HG02571 (cell line): ENCODE results near the gene HDAC10.

Source experiments
- ATAC-seq: cut with Tn5 transposase; IDR thresholded peaks from one replicate; pipeline ENCODE4 v1.9.1; 2021; ENCODE audit warnings: mild to moderate bottlenecking, moderate library complexity; ENCODE audit not compliant: unreplicated experiment

HDAC10 gene

GRCh38 chr22:50250555-50251476 lies at the start of gene HDAC10:
HDAC10 (minus strand) TSS chr22:50251265; CDS start chr22:50251032, 233 bp downstream.
- no peak for ATAC-seq

- ATAC-seq: no peak
These were observed 49.7 kb upstream of the HDAC10 start for GRCh38 chr22:50300620-50301257.

- no peak for ATAC-seq
These were observed 48.9 kb upstream of the HDAC10 start for GRCh38 chr22:50299785-50300619.

GRCh38 chr22:50298937-50299784 lies 48.1 kb upstream of the HDAC10 start:
- ATAC-seq: no peak

- no peak for ATAC-seq
These were observed 47.2 kb upstream of the HDAC10 start for GRCh38 chr22:50298266-50298637.

- no peak for ATAC-seq
These were observed 46.6 kb upstream of the HDAC10 start for GRCh38 chr22:50297510-50298265.

- no peak for ATAC-seq
These were observed 45.8 kb upstream of the HDAC10 start for GRCh38 chr22:50296658-50297490.

GRCh38 chr22:50294319-50294656 lies 43.2 kb upstream of the HDAC10 start:
- no peak for ATAC-seq

- ATAC-seq: no peak
These were observed 42.6 kb upstream of the HDAC10 start for GRCh38 chr22:50293441-50294318.

- ATAC-seq: no peak
These were observed 41.8 kb upstream of the HDAC10 start for GRCh38 chr22:50292643-50293440.

GRCh38 chr22:50289942-50290630 lies 39.0 kb upstream of the HDAC10 start:
- no peak for ATAC-seq

- ATAC-seq: no peak
These were observed 38.3 kb upstream of the HDAC10 start for GRCh38 chr22:50289151-50289941.

GRCh38 chr22:50287731-50288130 lies 36.7 kb upstream of the HDAC10 start:
- ATAC-seq: no peak

- ATAC-seq: no peak
These were observed 35.7 kb upstream of the HDAC10 start for GRCh38 chr22:50286701-50287318.

- no peak for ATAC-seq
These were observed 35.2 kb upstream of the HDAC10 start for GRCh38 chr22:50286275-50286674.
